GM18520 (cell line): Measurements from ENCODE around the gene CCDC91.
"Not testable (repeated sequence)": the region's sequence is repeated elsewhere in the genome, so short reads cannot be mapped to it uniquely, and the experiment has no call there.

Source experiments
- ATAC-seq: cut with Tn5 transposase; IDR thresholded peaks from one replicate; pipeline ENCODE4 v1.9.1; 2021; ENCODE audit not compliant: unreplicated experiment

The CCDC91 gene

DNA sequence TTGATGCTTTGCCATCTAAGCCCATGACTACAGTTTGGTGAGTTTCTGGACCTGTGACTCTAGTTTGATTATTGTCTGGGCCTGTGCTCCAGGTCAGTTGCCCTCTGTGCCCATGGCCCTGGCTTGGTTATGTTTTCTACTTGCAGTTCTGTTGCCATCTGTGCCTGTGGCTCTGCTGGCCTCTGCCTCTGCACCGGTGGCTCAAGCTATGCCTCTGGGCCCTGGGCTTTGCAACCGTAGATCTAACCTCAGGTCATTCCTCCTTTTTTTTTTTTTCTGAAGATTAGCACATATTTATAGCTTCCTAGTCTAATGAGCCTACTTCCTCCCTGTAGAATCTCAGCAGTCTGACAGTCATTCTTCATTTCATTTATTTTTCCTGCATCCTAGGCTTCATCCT lies 161.2 kb downstream of the CCDC91 start:
- no peak for ATAC-seq

DNA sequence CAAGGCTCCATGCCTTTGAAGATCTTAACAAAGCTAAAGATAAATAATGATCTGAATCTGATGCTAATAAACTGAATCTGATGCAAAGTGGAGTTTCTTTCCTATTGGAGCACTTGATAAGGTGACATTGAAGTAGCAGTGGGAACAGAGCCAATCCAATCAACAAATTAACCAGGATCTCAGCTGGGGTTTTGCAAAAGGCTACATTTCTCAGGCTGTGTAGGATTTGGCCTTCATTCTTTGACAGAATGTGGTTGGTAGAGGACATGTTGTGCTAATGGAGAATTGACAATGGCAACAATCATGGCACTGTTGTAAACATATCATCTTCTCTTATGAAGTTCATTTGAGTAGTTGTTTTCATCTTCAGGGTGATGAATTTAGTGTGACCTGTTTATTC lies 164.9 kb downstream of the CCDC91 start:
- ATAC-seq: no peak

DNA sequence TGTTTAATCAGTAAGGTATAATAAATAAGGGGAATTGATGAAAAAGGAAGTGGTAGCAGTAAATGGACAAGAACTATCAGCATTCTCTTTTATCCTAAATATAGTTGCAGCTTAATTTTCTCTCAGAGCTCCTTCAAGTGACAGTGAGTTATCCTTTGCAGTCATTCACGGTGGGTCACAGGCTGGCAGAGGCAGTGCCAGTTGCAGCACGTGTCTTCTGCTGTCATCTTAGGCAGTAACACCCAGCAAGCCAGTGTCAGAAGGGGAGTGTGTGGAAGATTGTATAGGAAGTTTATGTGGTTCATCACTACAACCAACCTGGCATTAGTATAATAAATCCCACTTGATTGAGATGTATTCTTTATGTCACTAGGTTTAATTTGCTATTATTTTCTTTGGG lies 170.0 kb downstream of the CCDC91 start:
- no peak for ATAC-seq

DNA sequence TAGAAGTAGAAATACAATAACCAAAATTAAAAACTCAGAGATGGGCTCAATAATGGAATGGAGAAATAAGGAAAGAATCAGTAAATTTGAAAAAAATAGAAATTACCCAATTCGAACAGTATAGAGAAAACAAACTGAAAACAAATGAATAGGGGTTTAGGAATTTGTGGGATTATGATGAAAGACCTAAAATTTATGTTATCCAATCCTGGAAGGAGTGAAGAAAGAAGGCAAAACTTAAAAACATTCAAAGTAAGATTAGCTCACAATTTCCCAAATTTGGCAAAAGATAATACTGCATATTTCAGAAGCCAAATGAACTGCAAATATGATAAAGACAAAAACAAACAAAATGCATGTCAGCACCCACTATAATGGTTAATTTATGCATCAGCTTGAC lies 177.1 kb downstream of the CCDC91 start:
- ATAC-seq: no peak

DNA sequence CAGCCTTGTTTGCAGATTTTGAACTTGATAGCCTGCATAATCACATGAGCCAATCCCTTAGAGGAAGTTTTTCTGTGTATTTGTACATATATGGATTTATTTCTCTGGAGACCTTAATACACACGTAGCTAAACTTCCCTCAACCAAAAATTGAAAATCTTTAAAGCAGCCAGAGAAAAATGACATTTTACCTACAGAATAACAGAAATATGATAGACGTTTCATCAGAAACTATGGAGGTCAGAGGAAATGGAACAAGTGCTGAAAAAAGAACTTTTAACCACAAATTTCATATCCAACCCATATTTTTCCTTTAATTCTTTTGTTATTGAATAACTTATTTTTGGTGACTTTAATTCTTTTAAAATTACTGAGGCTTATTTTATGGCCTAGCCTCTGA lies 177.7 kb downstream of the CCDC91 start:
- ATAC-seq: no peak

DNA sequence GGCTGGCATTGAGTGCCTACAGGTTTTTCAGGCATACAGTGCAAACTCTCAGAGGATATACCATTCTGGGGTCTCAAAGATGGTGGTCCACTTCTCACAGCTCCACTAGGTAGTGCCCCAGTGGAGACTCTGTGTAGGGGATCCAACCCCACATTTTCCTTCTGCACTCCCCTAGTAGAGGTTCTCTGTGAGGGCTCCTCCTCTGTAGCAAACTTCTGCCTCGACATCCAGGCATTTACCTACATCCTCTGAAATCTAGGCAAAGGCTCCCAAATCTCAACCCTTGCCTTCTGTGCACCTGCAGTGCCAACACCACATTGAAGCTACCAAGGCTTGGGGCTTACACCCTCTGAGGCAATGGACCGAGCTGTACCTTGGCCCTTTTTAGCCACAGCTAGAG lies 179.2 kb downstream of the CCDC91 start:
- no peak for ATAC-seq

DNA sequence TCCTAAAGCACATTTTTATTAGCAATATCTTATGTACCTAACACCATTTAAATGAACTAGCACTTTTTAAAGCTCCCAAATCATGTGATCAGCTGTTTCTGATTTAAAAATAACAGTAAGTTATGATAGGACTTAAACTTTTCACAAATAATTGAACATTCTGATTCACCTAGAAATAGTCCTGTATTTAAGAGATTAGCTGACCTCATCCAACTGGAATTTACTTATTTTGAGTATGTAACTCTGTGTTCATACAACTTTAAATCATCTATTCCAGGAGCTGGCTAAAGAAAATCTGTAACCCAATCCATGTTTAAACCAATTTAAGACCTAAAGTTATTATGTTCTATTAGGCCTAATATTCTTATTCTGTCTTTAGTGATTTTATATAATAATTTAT lies 184.3 kb downstream of the CCDC91 start:
- no peak for ATAC-seq

DNA sequence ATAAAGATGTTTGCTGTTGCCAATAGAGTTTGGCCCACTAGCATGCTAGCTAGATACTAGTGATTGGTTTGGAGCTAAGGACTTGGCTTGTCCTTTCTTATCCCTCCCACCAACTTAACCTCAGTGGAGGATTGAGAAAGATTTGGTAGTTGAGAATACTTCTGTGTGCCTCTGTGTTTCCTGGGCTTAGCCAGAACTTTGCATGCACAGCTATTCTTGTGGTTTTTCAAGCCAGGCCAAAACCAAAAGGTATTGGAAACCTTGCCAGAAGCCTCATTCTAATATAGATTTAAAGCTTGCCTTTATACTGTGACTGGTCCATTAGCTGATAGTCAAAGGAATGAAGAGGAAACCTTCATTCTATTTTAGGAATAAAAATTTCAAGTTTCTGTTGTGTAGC lies 188.5 kb downstream of the CCDC91 start:
- no peak for ATAC-seq

DNA sequence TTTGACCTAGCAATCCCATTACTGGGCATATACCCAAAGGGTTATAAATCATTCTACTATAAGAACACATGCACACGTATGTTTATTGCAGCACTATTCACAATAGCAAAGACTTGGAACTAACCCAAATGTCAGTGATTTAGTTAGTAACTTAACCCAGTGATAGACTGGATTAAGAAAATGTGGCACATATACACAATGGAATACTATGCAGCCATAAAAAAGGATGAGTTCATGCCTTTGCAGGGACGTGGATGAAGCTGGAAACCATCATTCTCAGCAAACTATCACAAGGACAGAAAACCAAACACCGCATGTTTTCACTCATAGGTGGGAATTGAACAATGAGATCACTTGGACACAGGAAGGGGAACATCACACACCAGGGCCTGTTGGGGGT lies 189.5 kb downstream of the CCDC91 start:
- ATAC-seq: not testable (repeated sequence)

DNA sequence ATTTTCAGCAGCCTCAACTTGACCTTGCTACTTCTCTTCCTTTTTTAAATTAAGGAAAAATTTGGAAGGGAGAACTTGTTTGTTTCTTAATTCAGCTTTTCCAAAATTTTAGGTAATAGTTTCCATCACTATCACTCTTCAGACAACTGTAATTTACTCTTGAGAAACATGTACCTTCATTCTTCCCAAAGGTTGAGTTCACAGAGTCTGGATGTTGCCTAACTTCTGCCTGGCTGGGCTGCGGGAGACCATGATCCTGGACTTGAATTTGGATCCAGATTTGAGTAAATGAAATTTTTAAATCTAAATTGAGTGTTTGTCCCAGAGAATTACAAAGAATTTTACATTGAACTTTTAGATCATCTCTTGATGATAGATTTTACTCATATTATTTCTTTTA lies 193.1 kb downstream of the CCDC91 start:
- no peak for ATAC-seq

DNA sequence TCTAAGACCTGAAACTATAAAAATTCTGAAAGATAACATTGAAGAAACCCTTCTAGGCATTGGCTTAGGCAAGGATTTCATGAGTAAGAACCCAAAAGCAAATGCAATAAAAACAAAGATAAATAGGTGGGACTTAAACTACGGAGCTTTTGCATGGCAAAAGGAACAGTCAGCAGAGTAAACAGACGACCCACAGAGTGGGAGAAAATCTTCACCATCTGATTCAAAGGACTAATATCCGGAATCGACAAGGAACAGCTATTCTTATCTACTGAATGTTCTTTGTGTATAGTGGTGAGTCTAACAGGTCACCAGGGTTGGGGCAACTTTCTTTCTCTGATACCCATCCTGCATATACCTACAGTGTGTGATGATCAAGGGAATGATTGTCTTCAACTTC lies 198.6 kb downstream of the CCDC91 start:
- ATAC-seq: no peak

DNA sequence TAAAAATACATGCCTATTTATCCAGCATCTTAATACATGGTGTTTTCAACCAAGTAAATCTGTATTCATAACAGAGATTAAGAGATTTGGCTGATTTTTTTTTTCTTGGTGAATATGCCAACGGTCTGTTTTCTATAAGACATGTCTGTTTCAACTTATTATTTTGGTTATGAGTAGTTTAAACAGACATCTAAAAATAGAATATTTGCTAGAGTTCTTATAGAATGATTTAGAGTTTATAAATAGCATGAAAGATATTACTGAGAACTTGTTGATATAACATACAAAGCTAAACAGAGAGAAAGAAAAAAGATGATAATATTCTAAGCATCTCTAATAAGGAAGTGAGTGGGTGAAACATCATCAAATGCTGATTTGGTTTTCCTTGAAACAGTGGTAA lies 199.9 kb downstream of the CCDC91 start:
- ATAC-seq: no peak

DNA sequence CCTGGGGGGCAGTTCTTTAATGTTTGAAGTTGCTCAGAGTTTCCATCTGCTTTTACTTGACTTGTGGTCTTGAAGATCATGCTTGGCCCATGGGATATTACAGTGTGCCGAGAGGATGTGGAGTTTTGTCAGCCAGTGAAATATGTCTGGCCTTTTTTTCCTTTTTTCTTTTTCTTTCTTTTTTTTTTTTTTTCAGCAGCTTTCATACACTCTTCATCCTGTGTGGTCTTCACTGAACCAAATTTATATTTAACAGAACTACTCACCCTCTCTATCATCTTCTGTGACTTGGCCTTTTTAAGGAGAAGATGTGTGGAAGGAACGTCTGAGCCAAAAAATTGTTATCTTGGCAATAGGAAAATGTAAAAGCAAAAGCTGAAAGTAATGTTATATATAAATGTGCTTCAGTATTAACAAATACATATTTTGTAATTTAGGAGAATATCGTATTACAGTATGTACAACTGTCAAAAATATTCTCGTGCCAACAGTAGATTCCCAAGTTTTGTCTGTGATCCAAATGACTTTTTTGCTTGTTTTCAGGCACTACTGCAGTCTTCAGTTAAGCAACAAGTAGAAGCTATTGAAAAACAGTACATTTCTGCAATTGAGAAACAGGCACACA lies 200.6 kb downstream of the CCDC91 start:
- ATAC-seq: no peak

DNA sequence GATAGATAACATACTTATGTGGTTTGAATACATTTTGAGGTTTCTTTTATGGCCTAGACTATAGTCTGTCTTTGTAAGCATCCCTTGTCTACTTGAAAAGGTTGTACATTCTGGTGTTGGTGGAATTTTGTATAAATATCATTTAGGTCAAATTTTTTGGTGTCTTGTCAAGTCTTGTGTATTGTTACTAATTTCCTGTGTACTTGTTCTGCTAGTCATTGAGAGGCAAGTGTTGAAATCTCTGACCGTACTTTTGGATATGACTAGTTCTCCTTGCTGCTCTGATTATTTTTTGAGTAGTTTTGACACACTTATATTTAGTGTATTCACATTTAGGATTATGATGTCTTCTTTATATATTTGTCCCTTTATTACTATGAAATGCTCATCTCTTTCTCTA lies 219.6 kb downstream of the CCDC91 start:
- no peak for ATAC-seq

DNA sequence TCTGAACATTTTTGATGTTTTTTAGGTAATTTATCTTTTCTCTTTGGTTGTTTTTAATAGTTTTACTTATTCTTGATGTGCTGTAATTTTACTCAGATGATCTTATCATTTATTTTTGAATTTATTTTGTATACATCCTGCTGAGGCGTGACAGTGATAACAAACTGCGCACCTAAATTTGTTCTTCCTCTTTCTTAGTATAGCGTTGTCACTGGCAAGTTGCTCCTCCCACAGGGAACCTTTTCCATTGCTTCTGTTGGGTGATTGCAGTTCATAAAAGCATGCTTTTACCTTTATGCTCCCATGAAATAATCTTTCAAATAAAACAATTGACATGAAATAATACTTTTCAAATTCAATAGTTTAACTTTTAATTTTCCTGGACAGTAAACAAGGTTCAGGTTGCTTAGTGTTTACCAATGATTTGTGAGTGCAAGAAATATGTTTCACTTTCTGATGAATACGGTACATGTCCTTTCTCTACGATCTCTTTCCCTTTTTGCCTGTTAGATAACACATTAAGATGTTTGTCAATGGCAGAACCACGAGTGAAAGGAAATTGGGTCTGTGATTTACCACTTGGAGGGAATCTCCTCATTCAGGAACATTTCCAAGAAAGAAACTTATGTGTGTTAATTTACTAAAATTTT lies 223.3 kb downstream of the CCDC91 start:
- peak; percentile 83 for ATAC-seq

DNA sequence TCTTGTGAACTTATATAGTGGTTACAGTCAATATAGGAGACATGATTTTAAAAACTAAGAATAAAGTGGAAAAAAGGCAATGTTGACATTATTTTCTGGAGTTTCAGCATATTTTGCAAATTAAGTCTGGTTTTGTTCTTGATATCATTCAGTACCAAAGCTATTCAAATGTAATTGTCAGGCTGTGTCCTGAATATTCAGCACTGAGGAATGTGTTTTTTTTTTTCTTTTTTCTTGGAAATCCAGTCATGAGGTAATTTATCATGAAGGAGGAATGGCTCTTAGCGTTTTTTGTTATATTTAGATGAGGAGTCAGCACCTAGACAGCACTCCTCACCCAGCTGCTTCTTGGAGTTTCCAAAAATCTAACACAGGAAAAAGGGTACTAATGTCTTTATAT lies 225.5 kb downstream of the CCDC91 start:
- ATAC-seq: no peak

DNA sequence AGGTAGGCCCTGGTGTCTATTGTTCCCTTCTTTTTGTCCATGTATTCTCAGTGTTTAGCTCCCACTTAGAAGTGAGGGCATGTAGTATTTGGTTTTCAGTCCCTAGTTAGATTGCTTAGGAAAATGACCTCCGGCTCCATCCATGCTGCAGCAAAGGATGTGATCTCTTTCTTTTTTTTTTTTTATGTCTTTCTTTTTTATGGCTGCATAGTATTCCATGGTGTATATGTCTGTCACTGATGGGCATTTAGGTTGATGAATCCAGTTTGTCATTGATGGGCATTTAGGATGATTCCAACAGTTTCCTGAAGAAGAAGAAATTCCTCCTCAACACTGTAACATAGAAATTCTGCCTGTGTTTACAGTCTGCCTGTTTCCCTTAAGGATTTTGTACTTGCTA lies 231.1 kb downstream of the CCDC91 start:
- no peak for ATAC-seq

DNA sequence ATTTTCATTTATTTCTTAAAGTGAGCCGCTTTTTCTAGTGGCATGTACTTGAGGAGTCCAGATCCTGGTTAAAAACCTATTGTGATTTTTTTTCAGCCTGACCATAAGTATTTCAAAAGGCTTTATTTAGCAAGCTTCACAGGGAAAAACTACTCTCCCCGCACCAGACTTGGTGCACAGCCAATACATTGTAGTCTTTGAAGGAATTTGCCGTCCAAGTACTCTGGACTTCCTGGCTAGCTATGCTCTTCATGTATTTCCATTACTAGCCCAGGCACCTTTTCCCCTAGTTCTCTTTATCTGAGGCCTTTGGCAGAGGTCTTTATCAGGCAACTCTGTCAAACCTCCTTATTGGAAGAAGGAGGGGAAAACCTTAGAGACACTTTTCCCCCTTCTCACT lies 234.7 kb downstream of the CCDC91 start:
- ATAC-seq: no peak

DNA sequence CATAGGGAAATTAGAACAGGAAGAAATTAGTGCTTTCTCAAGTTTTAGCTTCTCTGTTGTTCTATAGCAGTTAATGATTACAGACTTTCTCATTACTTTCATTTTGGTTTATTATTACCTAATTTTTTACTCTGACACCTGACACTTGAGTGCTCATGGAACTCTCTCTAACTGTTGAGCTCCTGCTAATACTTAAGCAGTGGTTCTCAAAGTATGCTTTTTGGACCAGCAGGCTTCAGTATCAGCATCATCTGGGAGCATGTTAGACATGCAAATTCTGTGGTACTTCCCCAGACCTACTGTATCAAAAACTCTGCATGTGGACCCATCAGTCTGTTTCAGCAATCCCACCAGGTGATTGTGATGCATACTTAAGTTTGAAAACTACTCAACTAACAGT lies 235.3 kb downstream of the CCDC91 start:
- no peak for ATAC-seq

DNA sequence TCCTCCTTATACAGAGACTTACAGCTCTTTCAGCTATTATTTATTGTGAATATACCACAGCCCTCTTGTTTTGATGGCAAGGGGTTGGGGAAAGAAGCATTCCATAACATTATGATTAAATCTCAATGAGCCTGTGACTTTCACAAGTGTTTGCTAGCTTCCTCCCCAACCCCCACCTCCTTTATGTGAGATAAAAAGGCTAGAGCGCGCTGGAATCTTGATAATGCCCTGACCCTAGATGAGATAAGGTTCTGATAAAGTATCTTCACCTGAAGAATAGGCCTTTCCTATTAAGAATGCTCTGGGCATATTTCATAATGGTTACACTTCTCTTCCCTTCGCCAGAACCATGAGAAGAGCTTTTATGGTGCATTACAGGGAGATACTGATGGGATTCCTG lies 236.8 kb downstream of the CCDC91 start:
- ATAC-seq: no peak

DNA sequence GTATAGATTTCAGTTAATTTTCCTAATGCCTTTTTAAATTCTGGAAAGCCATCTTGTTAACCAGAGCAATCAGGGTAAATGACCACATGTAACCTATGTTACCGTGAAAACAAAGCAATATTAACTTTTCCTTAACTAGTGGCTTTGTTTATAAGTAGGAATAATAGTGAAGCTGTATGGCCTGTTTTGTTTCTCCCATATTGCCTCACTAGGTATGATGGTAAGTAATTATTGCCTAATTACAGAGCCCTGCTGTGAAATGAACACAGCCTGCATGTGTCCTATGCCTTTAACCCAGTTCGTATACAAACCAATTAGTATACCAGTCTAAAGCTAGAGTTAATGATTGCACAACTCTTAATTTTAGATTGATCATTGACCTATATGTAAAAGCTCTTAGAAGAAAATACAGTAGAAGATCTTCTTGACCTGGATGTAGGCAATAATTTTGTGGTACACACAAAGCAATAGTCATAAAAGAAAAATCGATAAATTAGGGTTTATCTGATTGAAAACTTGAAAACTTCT lies 249.9 kb downstream of the CCDC91 start:
- no peak for ATAC-seq

DNA sequence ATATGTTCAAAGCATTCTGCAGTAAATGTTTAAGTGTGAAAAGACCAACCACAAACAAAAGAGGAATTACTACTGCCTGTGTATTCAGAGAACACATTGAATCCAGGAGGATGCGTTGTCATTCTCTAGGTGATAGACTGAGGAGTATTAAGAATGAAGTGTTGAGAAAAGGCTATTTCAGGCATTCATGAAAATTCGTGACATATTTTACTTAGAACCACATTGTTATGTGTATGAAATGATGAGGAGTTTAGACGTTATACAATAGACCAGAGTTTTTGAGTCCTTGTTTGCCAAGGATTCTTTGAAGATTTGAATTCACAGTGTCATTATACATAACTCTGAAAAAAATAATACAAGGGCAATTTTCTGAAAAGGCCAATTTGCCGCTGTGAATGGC lies 251.8 kb downstream of the CCDC91 start:
- no peak for ATAC-seq

DNA sequence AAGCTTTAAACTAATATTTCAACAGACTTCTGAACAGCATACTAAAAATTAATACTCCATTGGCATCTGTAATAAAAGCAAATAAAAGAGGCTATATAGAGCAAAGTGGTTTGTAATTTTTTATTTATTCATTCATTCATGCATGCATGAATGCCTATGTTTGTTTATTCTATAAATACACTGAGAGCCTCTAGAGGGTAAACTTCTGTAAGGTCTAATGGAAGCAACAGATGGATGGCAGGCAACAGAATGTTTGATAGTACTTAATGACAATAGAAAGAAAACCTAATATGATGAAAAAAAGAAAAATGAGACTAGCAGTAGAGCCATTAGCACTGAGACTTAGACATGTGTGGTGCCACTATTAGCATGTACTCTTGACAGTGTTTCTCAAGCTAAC lies 253.1 kb downstream of the CCDC91 start:
- no peak for ATAC-seq
